ENCODE data around the gene PAGR1. TPM values are rescaled to one million over a fixed set of nuclear protein-coding genes. Genes with fewer than 3 reads are reported as not detected.

Gene PAGR1
- total and polyA plus RNA-seq, 9 of the 15 experiments (the other 6 are each of a cell fraction or from before 2014, with no cell fraction given) = 1.4 to 58.2 (median 16.8) TPM

DNA sequence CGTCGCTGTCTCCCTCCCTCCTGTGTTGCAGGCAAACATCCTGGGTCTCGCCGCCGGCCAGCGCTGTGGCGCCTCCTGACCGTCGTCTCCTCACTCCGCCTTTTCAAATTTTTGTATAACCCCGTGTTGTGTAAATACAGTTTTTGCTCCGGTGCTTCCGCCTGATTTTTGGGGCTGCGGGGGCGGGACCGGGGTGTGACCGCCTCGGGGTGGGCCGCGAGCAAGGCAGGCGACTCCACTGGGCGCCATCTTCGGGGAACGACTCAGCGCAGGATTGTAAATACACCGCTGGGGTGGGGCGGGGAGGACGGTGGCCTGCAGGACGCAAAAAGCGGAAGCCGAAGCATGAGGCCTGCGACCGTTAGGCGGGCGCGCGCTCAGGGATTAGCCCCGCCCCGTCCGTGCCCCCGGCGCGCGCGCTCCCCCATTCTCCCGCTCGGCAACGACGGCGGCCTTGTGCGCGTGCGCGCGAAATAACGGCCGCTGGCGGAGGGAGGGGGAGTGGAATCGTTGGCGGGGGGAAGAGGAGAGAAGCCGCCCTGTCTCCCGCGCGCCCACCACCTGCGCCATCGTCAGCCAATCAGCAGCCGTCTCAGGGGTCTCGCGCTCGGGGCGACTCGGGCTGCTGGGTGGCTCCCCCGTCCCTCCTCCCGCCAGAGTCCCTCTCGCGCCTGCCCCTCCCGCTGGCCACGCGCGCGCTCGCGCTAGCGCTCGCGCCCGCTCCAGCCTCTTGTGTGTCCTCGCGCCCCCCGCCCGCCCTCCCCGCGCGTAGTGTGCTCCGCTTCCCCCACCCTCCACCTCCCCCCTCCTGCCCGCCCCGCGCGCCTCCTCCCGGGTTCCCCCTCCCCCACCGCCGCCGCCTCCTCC lies 10.5 kb upstream of the PAGR1 start:
- H3K79me2 ChIP-seq (ENCODE audit: control insufficient read depth, insufficient read depth, low read length) = peaks cover 44% of the 10 kb centered on the region
- H3K4me1 ChIP-seq (replicated peaks in 1 of 2; ENCODE audit: control insufficient read depth in 2 of 2, insufficient read depth in 2 of 2, low read length in 2 of 2) = peaks cover 32 to 45% of the 10 kb centered on the region in 2 experiments
- peak overlapping the region; percentile 59 for H3K4me3 ChIP-seq
- peaks cover 17% of the 10 kb centered on the region; the same call in 1 of the 2 replicates for H4K20me1 ChIP-seq (replicated peaks; ENCODE audit: control insufficient read depth, insufficient read depth, low read length)
- H3K36me3 ChIP-seq (ENCODE audit: control insufficient read depth, insufficient read depth, low read length) = peaks cover 72% of the 10 kb centered on the region
- peak overlapping the region; percentile 99 for H3K27ac ChIP-seq (ENCODE audit: extremely low read depth, low read depth, low read length)
- no peaks in the 10 kb centered on the region for H3K9me3 ChIP-seq (replicated peaks; ENCODE audit: control insufficient read depth, insufficient read depth, low read depth, low read length)
- ChIA-PET POLR2A (interaction anchor here (1.0 to 6.0 kb wide), 5 partner anchors 11 to 106 kb away, joined by 5 to 114 read pairs (median 8); partner anchors contain the start of genes KIF22 and PAGR1), CTCF (ENCODE audit: low intra/inter-chr PET ratio) (no interaction called here)
- no TSS peak for BruUV-seq (replicated peaks)
- DNase-seq (ENCODE audit: extremely low read depth in 1 of 4, low spot score in 3 of 4) = peak; percentile 81 to 98 (median 88)
- intact Hi-C loops (cut with micrococcal nuclease) = loop anchor here (1.0 to 2.0 kb wide), 2 partner anchors 15 to 43 kb away; partner anchors contain the start of gene KIF22
- under 1% methylated on average over 45 of the region's 103 CpGs for WGBS (ENCODE audit: insufficient coverage, low coverage, missing lambda C conversion rate)
- no peaks in the 10 kb centered on the region for H3K9me1 ChIP-seq (ENCODE audit: control insufficient read depth, insufficient read depth, low read length)
- peak overlapping the region; percentile 90 for H3K4me2 ChIP-seq (ENCODE audit: insufficient read depth, low read length)
- in situ Hi-C loops (cut with MboI) = no loop called here
- H3K9ac ChIP-seq (ENCODE audit: insufficient read depth in 1 of 2, low read depth in 2 of 2, low read length in 2 of 2) = peak overlapping the region; percentile 92 to 100
- peak overlapping the region; percentile 82 for H2AFZ ChIP-seq (ENCODE audit: low read depth, low read length)
- peak; percentile 75 for ATAC-seq
- H3K27me3 ChIP-seq (ENCODE audit: control insufficient read depth in 2 of 2, insufficient read depth in 2 of 2, low read length in 2 of 2) = no peaks in the 10 kb centered on the region
- peak; percentile 92 for FAIRE-seq
- TF ChIP-seq ZNF311 (CRISPR knock-in tag; IDR thresholded peaks at IDR 0.05) = peak; percentile 80
- TF ChIP-seq TEAD1 (CRISPR knock-in tag; IDR thresholded peaks at IDR 0.05) = peak; percentile 68 to 75
- TF ChIP-seq, protein P1, sequence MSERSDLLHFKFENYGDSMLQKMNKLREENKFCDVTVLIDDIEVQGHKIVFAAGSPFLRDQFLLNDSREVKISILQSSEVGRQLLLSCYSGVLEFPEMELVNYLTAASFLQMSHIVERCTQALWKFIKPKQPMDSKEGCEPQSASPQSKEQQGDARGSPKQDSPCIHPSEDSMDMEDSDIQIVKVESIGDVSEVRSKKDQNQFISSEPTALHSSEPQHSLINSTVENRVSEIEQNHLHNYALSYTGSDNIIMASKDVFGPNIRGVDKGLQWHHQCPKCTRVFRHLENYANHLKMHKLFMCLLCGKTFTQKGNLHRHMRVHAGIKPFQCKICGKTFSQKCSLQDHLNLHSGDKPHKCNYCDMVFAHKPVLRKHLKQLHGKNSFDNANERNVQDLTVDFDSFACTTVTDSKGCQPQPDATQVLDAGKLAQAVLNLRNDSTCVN (CRISPR knock-in tag; IDR thresholded peaks at IDR 0.05) = 0 out of 2 replicates have a peak, but pooled peaks have one; percentile 8
- peak; percentile 94 for TF ChIP-seq NFRKB (IDR thresholded peaks at IDR 0.05; ENCODE audit: low read depth)
- TF ChIP-seq ZNF280A (IDR thresholded peaks at IDR 0.05; ENCODE audit: low read depth, partially characterized antibody) = no peak
- TF ChIP-seq, protein P2, sequence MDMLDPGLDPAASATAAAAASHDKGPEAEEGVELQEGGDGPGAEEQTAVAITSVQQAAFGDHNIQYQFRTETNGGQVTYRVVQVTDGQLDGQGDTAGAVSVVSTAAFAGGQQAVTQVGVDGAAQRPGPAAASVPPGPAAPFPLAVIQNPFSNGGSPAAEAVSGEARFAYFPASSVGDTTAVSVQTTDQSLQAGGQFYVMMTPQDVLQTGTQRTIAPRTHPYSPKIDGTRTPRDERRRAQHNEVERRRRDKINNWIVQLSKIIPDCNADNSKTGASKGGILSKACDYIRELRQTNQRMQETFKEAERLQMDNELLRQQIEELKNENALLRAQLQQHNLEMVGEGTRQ (CRISPR knock-in tag; IDR thresholded peaks at IDR 0.05) = peak; percentile 36; the same call in 1 of the 2 replicates
- TF ChIP-seq ZFP30 (CRISPR knock-in tag; IDR thresholded peaks at IDR 0.05; ENCODE audit: borderline replicate concordance) = no peak
- TF ChIP-seq DPF2 (IDR thresholded peaks at IDR 0.05) = peak; percentile 40; the same call in 1 of the 2 replicates
- TF ChIP-seq SMARCB1 (IDR thresholded peaks at IDR 0.05; ENCODE audit: insufficient read length, low read depth) = no peak
- peak; percentile 78 for TF ChIP-seq FOXM1 (IDR thresholded peaks at IDR 0.05; ENCODE audit: low read depth)
- peak; percentile 49; the same call in 1 of the 2 replicates for TF ChIP-seq FOXM1 (CRISPR knock-in tag; IDR thresholded peaks at IDR 0.05; ENCODE audit: low read depth)
- TF ChIP-seq ZHX1 (conservative IDR thresholded peaks at IDR 0.05; ENCODE audit: low read length) = 0 out of 2 replicates have a peak, but pooled peaks have one; percentile 69
- TF ChIP-seq ZNF75A (CRISPR knock-in tag; IDR thresholded peaks at IDR 0.05) = 0 out of 2 replicates have a peak, but pooled peaks have one; percentile 16
- TF ChIP-seq PTBP1 (IDR thresholded peaks at IDR 0.05; ENCODE audit: low read depth, low read length) = 0 out of 2 replicates have a peak, but pooled peaks have one; percentile 53
- peak; percentile 73 for TF ChIP-seq BRD4 (IDR thresholded peaks at IDR 0.05)

Measured in K562 (cell line).